Esophagus muscularis mucosa (tissue), 4 donors: Measurements from ENCODE around the gene EPHA2. TPM values are rescaled to one million over a fixed set of nuclear protein-coding genes. Genes with fewer than 3 reads are reported as not detected.

Source experiments
- DNase-seq: peaks from one replicate; pipeline ENCODE4 v3.0.0-alpha.2; 2017; ENCODE audit errors: extremely low spot score
- H3K27ac ChIP-seq, 4 donors: fragments of 200-600 bp; sonication (generic); replicated peaks in 1 of 4; 1 replicate in 3 of 4; 2 replicates in 1 of 4; pipeline ENCODE4 v1.5.1; 2016 to 2019; ENCODE audit warnings: mild to moderate bottlenecking in 1 of 4
- H3K27me3 ChIP-seq, 4 donors: fragments of 200-600 bp; sonication (generic); one replicate each; pipeline versions ENCODE4 v1.5.1 to v1.6.0; 2016 to 2019
- H3K36me3 ChIP-seq, 4 donors: fragments of 200-600 bp; sonication (generic); one replicate each; pipeline ENCODE4 v1.5.1; 2016 to 2019
- H3K4me1 ChIP-seq, 4 donors: fragments of 200-600 bp; sonication (generic); one replicate each; pipeline ENCODE4 v1.5.1; 2016 to 2019
- H3K4me3 ChIP-seq, 4 donors: fragments of 200-600 bp; sonication (generic); 1 replicate in 2 of 4; 2 replicates in 2 of 4; pipeline ENCODE4 v1.5.1; 2016 to 2019; ENCODE audit warnings: mild to moderate bottlenecking in 4 of 4, moderate library complexity in 1 of 4
- H3K9me3 ChIP-seq, 4 donors: fragments of 200-600 bp; sonication (generic); 1 replicate in 3 of 4; 2 replicates in 1 of 4; pipeline ENCODE4 v1.5.1; 2016 to 2019
- CTCF ChIP-seq, 3 experiments: fragments of 200-600 bp in 2 of 3; fragments of 450-650 bp in 1 of 3; sonication (generic) in 2 of 3; IDR thresholded peaks; one replicate each; pipeline ENCODE4 v1.5.1; 2017 to 2019; ENCODE audit warnings: antibody characterized with exemption in 3 of 3, mild to moderate bottlenecking in 2 of 3, moderate library complexity in 1 of 3
- EP300 ChIP-seq: sonication (generic); formaldehyde crosslinking; IDR thresholded peaks from one replicate; pipeline ENCODE4 v1.6.1; 2017; ENCODE audit warnings: antibody characterized with exemption
- POLR2A ChIP-seq: fragments of 450-650 bp; IDR thresholded peaks from one replicate; pipeline ENCODE4 v1.6.1; 2017; ENCODE audit warnings: antibody characterized with exemption, moderate library complexity, mild to moderate bottlenecking, low read depth
- POLR2AphosphoS5 ChIP-seq, 2 donors: sonication (generic); formaldehyde crosslinking; IDR thresholded peaks; one replicate each; pipeline ENCODE4 v1.6.1; 2017; ENCODE audit warnings: antibody characterized with exemption in 2 of 2
- whole genome bisulfite sequencing: methylation state at CpG from one replicate; pipeline ENCODE4 v1.1.5; 2018; 5-methylcytosine and 5-hydroxymethylcytosine counted together
- intact Hi-C: fragments of 100-400 bp; cut with DNase I; formaldehyde crosslinking; loops from one replicate; pipeline ENCODE4 v1.15.1; 2023
- total RNA-seq, 4 donors: library from RNA; depleted of rRNA; stranded (reverse); fragments of >200 nt; gene quantifications; one replicate each; pipeline versions ENCODE4 v1.1.0 to v1.2.1, GENCODE V29; 2016

EPHA2 gene
- total RNA-seq, 4 donors from 2014 or later: 5.8 to 15.7 (median 11.3) TPM

GRCh38 chr1:16203550-16203949, 47.7 kb upstream of the EPHA2 start:
- no peaks in the 10 kb centered on the region for H3K27me3 ChIP-seq
- intact Hi-C loops: no loop called here
- H3K9me3 ChIP-seq: no peaks in the 10 kb centered on the region
- H3K36me3 ChIP-seq: peaks cover 0 to 16% (median 4%) of the 10 kb centered on the region in 4 donors
- H3K4me3 ChIP-seq: no peak overlapping the region
- 31% methylated on average over 3 of the region's 3 CpGs for WGBS
- TF ChIP-seq POLR2AphosphoS5 (IDR thresholded peaks at IDR 0.05): no peak
- no peak for TF ChIP-seq EP300
- TF ChIP-seq POLR2A: no peak
- TF ChIP-seq CTCF (IDR thresholded peaks at IDR 0.05): no peak
- peaks cover 10 to 28% (median 23%) of the 10 kb centered on the region in 4 donors for H3K4me1 ChIP-seq
- DNase-seq: no peak
- no peak overlapping the region for H3K27ac ChIP-seq

- TF ChIP-seq CTCF (IDR thresholded peaks at IDR 0.05): no peak
- TF ChIP-seq EP300: no peak
- no peak for TF ChIP-seq POLR2A
- no peaks in the 10 kb centered on the region for H3K9me3 ChIP-seq
- peaks cover 9 to 25% (median 20%) of the 10 kb centered on the region in 4 donors for H3K4me1 ChIP-seq
- peaks cover 0 to 20% (median 4%) of the 10 kb centered on the region in 4 donors for H3K36me3 ChIP-seq
- DNase-seq: no peak
- H3K27me3 ChIP-seq: no peaks in the 10 kb centered on the region
- H3K4me3 ChIP-seq: no peak overlapping the region
- WGBS: 85% methylated on average over 15 of the region's 24 CpGs
- intact Hi-C loops: no loop called here
- H3K27ac ChIP-seq: no peak overlapping the region
These were observed 46.7 kb upstream of the EPHA2 start for GRCh38 chr1:16202281-16203210.

GRCh38 chr1:16199700-16200099, 43.8 kb upstream of the EPHA2 start:
- H3K9me3 ChIP-seq: no peaks in the 10 kb centered on the region

GRCh38 chr1:16199157-16199501, 43.3 kb upstream of the EPHA2 start:
- no peak for DNase-seq
- Histone ChIP-seq H3K4me1 (no peaks in the 10 kb centered on the region), H3K36me3 (peaks cover 0 to 20% (median 4%) of the 10 kb centered on the region in 4 donors), H3K27me3 (no peaks in the 10 kb centered on the region), H3K4me3 (no peak overlapping the region), H3K27ac (no peak overlapping the region), H3K9me3 (no peaks in the 10 kb centered on the region)
- intact Hi-C loops: no loop called here
- TF ChIP-seq POLR2AphosphoS5 (IDR thresholded peaks at IDR 0.05) (no peak), CTCF (IDR thresholded peaks at IDR 0.05) (no peak), EP300 (no peak), POLR2A (no peak)
- WGBS: 64% methylated on average over 1 of the region's 1 CpG

More at GRCh38 chr1:16199700-16200099, 43.8 kb upstream of the EPHA2 start:
- Histone ChIP-seq H3K36me3 (peaks cover 0 to 20% (median 4%) of the 10 kb centered on the region in 4 donors), H3K27ac (no peak overlapping the region), H3K4me1 (no peaks in the 10 kb centered on the region), H3K4me3 (no peak overlapping the region), H3K27me3 (no peaks in the 10 kb centered on the region)
- 97% methylated on average over 4 of the region's 4 CpGs for WGBS
- TF ChIP-seq EP300 (no peak), POLR2A (no peak), CTCF (IDR thresholded peaks at IDR 0.05) (no peak), POLR2AphosphoS5 (IDR thresholded peaks at IDR 0.05) (no peak)
- intact Hi-C loops: no loop called here
- no peak for DNase-seq
